ENCODE measurements around the gene ACOT11.

- TF ChIP-seq ZNF565 (CRISPR knock-in tag; conservative IDR thresholded peaks at IDR 0.05; ENCODE audit: low read depth), result no peak
- TF ChIP-seq ZFP3 (CRISPR knock-in tag; IDR thresholded peaks at IDR 0.05), result no peak
- TF ChIP-seq PATZ1 (CRISPR knock-in tag; IDR thresholded peaks at IDR 0.05; ENCODE audit: borderline replicate concordance), result no peak
- no peak for TF ChIP-seq ESRRG (CRISPR knock-in tag; IDR thresholded peaks at IDR 0.05)
- TF ChIP-seq ZFP30 (CRISPR knock-in tag; IDR thresholded peaks at IDR 0.05), result no peak
- no peak for TF ChIP-seq POU6F1 (CRISPR knock-in tag; IDR thresholded peaks at IDR 0.05; ENCODE audit: borderline replicate concordance, low read depth)
- TF ChIP-seq TSHZ2 (CRISPR knock-in tag; IDR thresholded peaks at IDR 0.05), result no peak
- TF ChIP-seq ZNF8 (CRISPR knock-in tag; IDR thresholded peaks at IDR 0.05), result no peak
Observed at GRCh38 chr1:54601730-54602129, 53.7 kb downstream of the ACOT11 start.
